Endothelial cell of umbilical vein (primary cell): ENCODE measurements around the gene ZNF385D. TPM values are rescaled to one million over a fixed set of nuclear protein-coding genes. Genes with fewer than 3 reads are reported as not detected.

Source experiments
- BruUV-seq: library from RNA; stranded (reverse); fragments of 400-500 nt; replicated peaks from 2 replicates; lab custom pipeline; 2021; lab: Mats Ljungman, UMichigan
- CTCF ChIA-PET: fragments of 300-600, 350-600 bp; sonication (Branson Sonifier 250); formaldehyde crosslinking; loops from one replicate; lab custom pipeline; 2021; ENCODE audit warnings: antibody characterized with exemption, inconsistent platforms; lab: Charles Lee
- POLR2A ChIA-PET: fragments of 300-600, 350-600 bp; sonication (Branson Sonifier 250); formaldehyde crosslinking; loops from one replicate; lab custom pipeline; 2021; ENCODE audit warnings: antibody characterized with exemption, inconsistent platforms; lab: Charles Lee
- DNase-seq: peaks from one replicate; pipeline ENCODE4 v3.0.0-alpha.2; 2011; ENCODE audit warnings: low read depth, low spot score
- FAIRE-seq: peaks from 2 replicates; lab custom pipeline; 2011; peaks lifted over from hg19 to GRCh38; lab: Jason Lieb, UNC
- H2AFZ ChIP-seq: 2 replicates; pipeline ENCODE4 v1.6.0; 2012; ENCODE audit warnings: low read depth, low read length, control low read depth, inconsistent platforms
- H3K27ac ChIP-seq: 2 replicates; pipeline ENCODE4 v1.5.1; 2011; ENCODE audit warnings: low read depth, mild to moderate bottlenecking, control low read depth, low read length, moderate library complexity; ENCODE audit not compliant: insufficient read depth
- H3K27me3 ChIP-seq, 2 experiments: 2 replicates each; pipeline versions ENCODE4 v1.6.0 to v1.6.1; 2011; ENCODE audit warnings: low read length in 2 of 2, mixed read lengths in 1 of 2; ENCODE audit not compliant: control insufficient read depth in 2 of 2, insufficient read depth in 2 of 2
- H3K36me3 ChIP-seq, 2 experiments: 2 replicates in 1 of 2; 3 replicates in 1 of 2; pipeline ENCODE4 v1.5.1; 2011; ENCODE audit warnings: low read length in 2 of 2, mild to moderate bottlenecking in 1 of 2, moderate library complexity in 1 of 2; ENCODE audit not compliant: control insufficient read depth in 2 of 2, insufficient read depth in 2 of 2; ENCODE audit errors: extremely low read depth in 1 of 2
- H3K4me1 ChIP-seq: 3 replicates; pipeline ENCODE4 v1.5.1; 2011; ENCODE audit warnings: mild to moderate bottlenecking, low read length; ENCODE audit not compliant: control insufficient read depth, insufficient read depth; ENCODE audit errors: extremely low read depth
- H3K4me2 ChIP-seq: 2 replicates; pipeline ENCODE4 v1.6.1; 2011; ENCODE audit warnings: low read length, control low read depth, mixed read lengths; ENCODE audit not compliant: insufficient read depth
- H3K4me3 ChIP-seq, 3 experiments: fragments of 200-600 bp in 1 of 3; sonication (generic), shearing (Covaris generic) in 1 of 3; replicated peaks in 1 of 3; 2 replicates each; pipeline ENCODE4 v1.5.1; 2011 to 2016; ENCODE audit warnings: control low read depth in 3 of 3, low read length in 3 of 3, mild to moderate bottlenecking in 2 of 3, inconsistent platforms in 1 of 3, low read depth in 1 of 3, moderate library complexity in 1 of 3; ENCODE audit not compliant: insufficient read depth in 1 of 3
- H3K79me2 ChIP-seq: 2 replicates; pipeline ENCODE4 v1.6.0; 2012; ENCODE audit warnings: low read length, inconsistent platforms; ENCODE audit not compliant: control insufficient read depth, insufficient read depth
- H3K9ac ChIP-seq: replicated peaks from 2 replicates; pipeline ENCODE3; 2011; ENCODE audit warnings: low read length, control low read depth; ENCODE audit not compliant: insufficient read depth; ENCODE audit errors: extremely low read depth
- H3K9me1 ChIP-seq: replicated peaks from 3 replicates; pipeline ENCODE4 v1.6.0; 2011; ENCODE audit warnings: mild to moderate bottlenecking, low read length; ENCODE audit not compliant: control insufficient read depth, insufficient read depth; ENCODE audit errors: extremely low read depth
- H3K9me3 ChIP-seq: replicated peaks from 2 replicates; pipeline ENCODE4 v1.5.1; 2012; ENCODE audit warnings: low read length, inconsistent platforms; ENCODE audit not compliant: control insufficient read depth, insufficient read depth
- H4K20me1 ChIP-seq: replicated peaks from 2 replicates; pipeline ENCODE3; 2011; ENCODE audit warnings: mild to moderate bottlenecking, low read length; ENCODE audit not compliant: control insufficient read depth, insufficient read depth; ENCODE audit errors: extremely low read depth
- EZH2 ChIP-seq: IDR thresholded peaks from 2 replicates; pipeline ENCODE4 v1.6.1; 2012; ENCODE audit warnings: borderline replicate concordance, low read depth, mild to moderate bottlenecking, moderate library complexity, low read length, inconsistent platforms; ENCODE audit not compliant: severe bottlenecking
- FOS ChIP-seq: IDR thresholded peaks from 2 replicates; pipeline ENCODE4 v1.6.1; 2011; ENCODE audit warnings: mild to moderate bottlenecking, low read length, moderate library complexity, borderline replicate concordance; ENCODE audit not compliant: insufficient read depth
- GATA2 ChIP-seq: IDR thresholded peaks from 2 replicates; pipeline ENCODE4 v1.7.0; 2011; ENCODE audit warnings: low read depth, mild to moderate bottlenecking, moderate library complexity, mixed read lengths, low read length; ENCODE audit not compliant: insufficient read length, insufficient read depth
- JUN ChIP-seq: IDR thresholded peaks from 2 replicates; pipeline ENCODE4 v1.6.1; 2011; ENCODE audit warnings: borderline replicate concordance, low read depth; ENCODE audit not compliant: insufficient read length, insufficient read depth
- MYC ChIP-seq: IDR thresholded peaks from one replicate; pipeline ENCODE4 v1.6.1; 2011; ENCODE audit warnings: mild to moderate bottlenecking, low read depth, low read length
- POLR2A ChIP-seq: IDR thresholded peaks from 2 replicates; pipeline ENCODE4 v1.6.1; 2012; ENCODE audit warnings: low read depth, mild to moderate bottlenecking, control low read depth, low read length
- POLR2AphosphoS5 ChIP-seq: IDR thresholded peaks from 2 replicates; pipeline ENCODE4 v1.6.1; 2012; ENCODE audit warnings: low read depth, mild to moderate bottlenecking, control low read depth, low read length, moderate library complexity; ENCODE audit not compliant: insufficient read depth
- dilution Hi-C: fragments of 300-500 bp; cut with MboI; formaldehyde crosslinking; loops from one replicate; pipeline ENCODE4 v1.15.0; 2019; ENCODE audit warnings: low sequenced_read_pairs; ENCODE audit not compliant: extremely low pct_ligation_motif_present
- intact Hi-C: fragments of 100-400 bp; cut with micrococcal nuclease; formaldehyde crosslinking; loops from one replicate; pipeline ENCODE4 v1.10.0; 2022
- polyA plus RNA-seq, 4 experiments: library from polyadenylated mRNA; depleted of rRNA in 3 of 4; stranded (reverse) in 3 of 4; unstranded in 1 of 4; fragments of >200 nt; gene quantifications; 2 replicates each; pipeline versions ENCODE4 v1.2.1 to v1.2.3, GENCODE V29; 2011 to 2012; ENCODE audit warnings: missing spikeins in 1 of 4
- total RNA-seq: library from RNA; stranded (reverse); gene quantifications from 2 replicates; pipeline ENCODE4 v1.2.3, GENCODE V29; 2021
- TF ChIP-seq, protein P1 (sequence below): IDR thresholded peaks from 2 replicates; pipeline ENCODE4 v1.6.1; 2011; ENCODE audit not compliant: insufficient read depth, insufficient read length
- TF ChIP-seq, protein P2 (sequence below), 2 donors: IDR thresholded peaks; 1 replicate in 1 of 2; 2 replicates in 1 of 2; pipeline ENCODE4 v1.5.1; 2011; ENCODE audit warnings: low read length in 2 of 2, mild to moderate bottlenecking in 2 of 2, moderate library complexity in 2 of 2, control low read depth in 1 of 2, inconsistent platforms in 1 of 2, low read depth in 1 of 2; ENCODE audit not compliant: insufficient read depth in 1 of 2; ENCODE audit errors: extremely low read depth in 1 of 2

ZNF385D gene
- total and polyA plus RNA-seq, 2 donors (not counting 3 experiments of a cell fraction or from before 2014, with no cell fraction given): not detected

DNA sequence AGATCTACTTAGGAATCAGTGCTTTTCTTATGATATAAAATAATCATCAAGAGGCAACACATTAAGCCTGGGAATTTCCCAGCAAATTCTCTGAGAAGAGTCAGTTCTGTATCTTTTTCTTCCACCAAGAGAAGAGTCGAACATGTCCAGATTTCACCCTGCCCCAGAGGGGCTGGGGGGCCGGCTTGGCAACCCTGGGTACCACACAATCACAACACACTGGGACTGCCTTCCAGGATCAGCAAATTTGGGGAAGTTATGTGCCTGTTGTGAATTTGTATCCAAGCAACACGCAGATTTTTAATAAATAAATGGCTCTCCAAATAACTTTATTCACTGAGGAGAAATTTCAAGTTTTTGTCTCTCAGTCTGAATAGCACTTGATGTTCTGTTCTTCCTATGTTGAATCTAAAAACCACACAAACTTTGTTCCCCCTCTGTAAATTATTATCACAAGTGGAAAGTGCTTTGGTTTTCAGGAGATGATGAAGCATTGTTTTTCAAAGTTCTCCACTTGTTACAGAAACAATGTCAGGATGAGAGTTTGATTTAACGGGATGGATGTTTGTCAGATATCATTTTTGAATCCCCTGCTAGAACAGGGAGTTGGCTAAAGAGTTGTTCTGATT is 357.2 kb downstream of the ZNF385D start:
- POLR2A ChIA-PET: no interaction called here
- BruUV-seq: no TSS peak
- H4K20me1 ChIP-seq: no peaks in the 10 kb centered on the region
- dilution Hi-C loops (no loop called here), intact Hi-C loops (no loop called here)
- no peaks in the 10 kb centered on the region for H3K4me1 ChIP-seq
- H3K79me2 ChIP-seq: no peaks in the 10 kb centered on the region
- H3K9me1 ChIP-seq: no peaks in the 10 kb centered on the region
- H3K27ac ChIP-seq: no peak overlapping the region
- no peak for TF ChIP-seq FOS
- TF ChIP-seq, protein P1, sequence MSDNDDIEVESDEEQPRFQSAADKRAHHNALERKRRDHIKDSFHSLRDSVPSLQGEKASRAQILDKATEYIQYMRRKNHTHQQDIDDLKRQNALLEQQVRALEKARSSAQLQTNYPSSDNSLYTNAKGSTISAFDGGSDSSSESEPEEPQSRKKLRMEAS: no peak
- TF ChIP-seq, protein P2, sequence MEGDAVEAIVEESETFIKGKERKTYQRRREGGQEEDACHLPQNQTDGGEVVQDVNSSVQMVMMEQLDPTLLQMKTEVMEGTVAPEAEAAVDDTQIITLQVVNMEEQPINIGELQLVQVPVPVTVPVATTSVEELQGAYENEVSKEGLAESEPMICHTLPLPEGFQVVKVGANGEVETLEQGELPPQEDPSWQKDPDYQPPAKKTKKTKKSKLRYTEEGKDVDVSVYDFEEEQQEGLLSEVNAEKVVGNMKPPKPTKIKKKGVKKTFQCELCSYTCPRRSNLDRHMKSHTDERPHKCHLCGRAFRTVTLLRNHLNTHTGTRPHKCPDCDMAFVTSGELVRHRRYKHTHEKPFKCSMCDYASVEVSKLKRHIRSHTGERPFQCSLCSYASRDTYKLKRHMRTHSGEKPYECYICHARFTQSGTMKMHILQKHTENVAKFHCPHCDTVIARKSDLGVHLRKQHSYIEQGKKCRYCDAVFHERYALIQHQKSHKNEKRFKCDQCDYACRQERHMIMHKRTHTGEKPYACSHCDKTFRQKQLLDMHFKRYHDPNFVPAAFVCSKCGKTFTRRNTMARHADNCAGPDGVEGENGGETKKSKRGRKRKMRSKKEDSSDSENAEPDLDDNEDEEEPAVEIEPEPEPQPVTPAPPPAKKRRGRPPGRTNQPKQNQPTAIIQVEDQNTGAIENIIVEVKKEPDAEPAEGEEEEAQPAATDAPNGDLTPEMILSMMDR (IDR thresholded peaks at IDR 0.05; ENCODE audit: extremely low read depth in 1 of 2, insufficient read depth in 1 of 2, low read depth in 1 of 2, low read length in 2 of 2): no peak
- TF ChIP-seq EZH2: no peak
- TF ChIP-seq MYC: no peak
- TF ChIP-seq POLR2AphosphoS5: no peak
- no peak for TF ChIP-seq JUN
- no peak for TF ChIP-seq POLR2A
- no peak for TF ChIP-seq GATA2
- H3K36me3 ChIP-seq: no peaks in the 10 kb centered on the region
- no peaks in the 10 kb centered on the region for H3K27me3 ChIP-seq
- FAIRE-seq: no peak
- no peak overlapping the region for H3K9ac ChIP-seq
- H2AFZ ChIP-seq: no peak overlapping the region
- H3K9me3 ChIP-seq: no peaks in the 10 kb centered on the region
- no peak overlapping the region for H3K4me3 ChIP-seq
- DNase-seq: no peak
- no peak overlapping the region for H3K4me2 ChIP-seq
- CTCF ChIA-PET: no interaction called here
